Ovary (tissue), 3 donors: Measurements from ENCODE around the gene KIF2A.

Experiments
- CTCF ChIP-seq, 3 donors: fragments of 450-650 bp in 2 of 3; fragments of 200-600 bp in 1 of 3; IDR thresholded peaks; one replicate each; pipeline versions ENCODE4 v1.5.1 to v1.8.0; 2016 to 2022; ENCODE audit warnings: antibody characterized with exemption in 3 of 3, mild to moderate bottlenecking in 1 of 3
- POLR2A ChIP-seq: fragments of 450-650 bp; IDR thresholded peaks from one replicate; pipeline ENCODE4 v1.6.1; 2017; ENCODE audit warnings: antibody characterized with exemption, mild to moderate bottlenecking, moderate library complexity
- donor health status: DM: no; HTN: no; CAD: no.

DNA sequence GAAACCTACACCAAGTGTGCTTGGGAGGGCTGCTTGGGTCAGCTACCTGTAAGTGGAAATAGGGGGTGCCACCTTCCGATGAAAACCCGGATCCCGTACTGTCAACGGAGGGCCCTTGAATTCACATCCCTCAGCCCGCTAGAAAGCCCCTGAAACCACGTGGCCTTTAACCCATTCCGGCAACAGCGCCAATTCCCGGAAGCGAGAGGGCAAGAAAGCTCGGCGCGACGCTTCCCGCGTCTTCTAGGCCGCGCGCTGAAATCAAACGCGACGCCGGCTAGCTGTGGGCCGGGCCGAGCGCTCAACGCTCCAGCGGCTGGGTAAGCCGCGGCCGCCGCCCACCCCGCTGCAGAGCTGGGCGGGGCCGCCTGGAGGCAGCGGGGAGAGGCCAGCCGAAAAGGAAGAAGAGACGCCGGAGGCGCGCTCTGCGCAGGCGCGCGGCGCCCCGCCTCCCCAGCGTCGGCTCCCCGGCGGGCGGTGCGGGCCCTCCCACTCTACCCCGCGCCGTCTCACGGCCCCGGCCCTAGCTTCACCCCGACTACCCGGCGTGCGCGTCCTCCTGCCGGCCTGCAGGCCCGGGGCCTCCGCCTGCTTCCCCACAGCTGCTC, at the start of gene KIF2A:
- peak; percentile 24 to 36 (median 30) for TF ChIP-seq CTCF (IDR thresholded peaks at IDR 0.05)
- peak; percentile 50 for TF ChIP-seq POLR2A
